NCI-H2107 treated with DMSO at 0.1 percent for 48 hours (cell line): ENCODE measurements around the gene HDAC4.
A peak's percentile ranks its signal among the peaks of the same experiment; 100 is the strongest.

ENCODE experiments used
- DNase-seq: peaks from one replicate; lab custom pipeline; 2025; ENCODE audit not compliant: unreplicated experiment; lab: John Stamatoyannopoulos, UW

Gene HDAC4

GRCh38 chr2:239329972-239330572 is 70.7 kb downstream of the HDAC4 start:
- no peak for DNase-seq

- DNase-seq = no peak
Measured at GRCh38 chr2:239329284-239329971, 71.4 kb downstream of the HDAC4 start.

DNA sequence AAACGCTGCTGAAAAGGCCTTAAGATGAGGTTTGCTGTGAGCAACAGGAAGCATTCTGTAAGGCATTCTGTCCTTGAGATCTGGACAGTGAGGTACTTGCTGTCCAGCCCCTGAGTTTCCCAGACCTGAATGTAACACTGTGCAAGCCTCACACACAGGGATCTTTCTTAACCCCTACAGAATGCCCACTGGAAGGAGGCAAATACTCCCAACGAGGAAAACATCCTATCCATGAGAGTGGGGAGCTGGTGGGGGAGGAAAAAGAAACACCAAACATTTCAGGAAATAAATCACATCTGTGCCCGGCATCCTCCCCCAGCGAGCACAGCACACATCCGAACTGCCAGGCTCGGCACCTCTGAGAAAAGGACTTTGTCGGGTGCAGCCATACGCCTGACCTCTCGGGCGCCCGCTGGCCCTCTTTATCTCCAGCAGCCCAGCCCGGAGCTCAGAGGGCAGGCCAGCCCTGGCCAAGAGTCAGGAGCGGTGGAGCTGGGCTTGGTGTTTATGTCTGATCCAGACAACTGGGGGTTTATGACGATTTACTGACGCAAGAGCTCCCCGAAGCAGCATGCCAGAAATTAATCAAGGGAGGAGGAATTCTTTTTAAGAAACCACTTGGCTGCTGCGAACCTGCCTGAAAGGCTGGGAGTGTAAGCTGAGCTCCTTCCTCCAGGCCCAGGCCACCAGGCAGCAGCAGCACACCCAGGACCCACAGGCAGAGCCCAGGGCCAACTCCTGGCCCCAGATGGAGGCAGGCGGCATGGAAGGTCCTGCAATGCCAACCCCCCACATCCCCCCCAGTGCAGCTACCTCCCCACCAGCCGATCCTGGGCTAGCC is 72.2 kb downstream of the HDAC4 start:
- peak; percentile 43 for DNase-seq

- DNase-seq = no peak
Measured at GRCh38 chr2:239327536-239328350, 73.1 kb downstream of the HDAC4 start.

DNA sequence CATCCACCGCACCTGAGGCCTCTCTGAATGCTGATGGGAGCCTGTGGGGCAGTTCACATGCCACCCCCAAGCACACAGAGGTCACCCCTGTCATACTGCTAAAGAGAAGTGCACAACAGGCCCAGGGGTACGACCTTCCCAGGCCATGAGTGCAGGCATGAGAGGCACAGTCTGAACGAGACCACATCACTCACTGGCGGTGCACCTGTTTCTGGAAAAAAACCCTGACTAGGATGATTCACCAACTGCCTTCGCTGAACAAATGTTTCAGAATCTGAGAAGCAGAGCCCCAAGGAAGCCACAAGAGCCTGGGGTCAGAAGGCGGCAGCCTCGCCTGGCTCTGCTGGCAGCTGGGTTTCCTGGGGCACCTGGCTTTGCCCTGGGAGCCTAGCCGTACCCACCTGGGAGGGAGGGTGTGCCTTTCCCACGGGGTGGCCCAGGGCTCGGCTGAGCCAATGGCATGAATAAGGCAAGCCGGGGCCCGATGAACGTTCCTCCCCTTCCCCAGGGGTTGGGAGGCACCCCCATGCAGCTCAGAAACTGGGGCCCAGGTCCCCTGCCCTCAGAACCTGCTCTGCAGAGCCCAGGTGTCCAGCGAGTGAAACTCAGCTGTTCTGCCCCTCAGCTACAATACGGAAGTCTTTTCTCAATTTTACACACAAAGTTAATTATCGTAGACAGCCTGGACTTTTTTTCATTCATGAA is 73.8 kb downstream of the HDAC4 start:
- peak; percentile 19 for DNase-seq

DNA sequence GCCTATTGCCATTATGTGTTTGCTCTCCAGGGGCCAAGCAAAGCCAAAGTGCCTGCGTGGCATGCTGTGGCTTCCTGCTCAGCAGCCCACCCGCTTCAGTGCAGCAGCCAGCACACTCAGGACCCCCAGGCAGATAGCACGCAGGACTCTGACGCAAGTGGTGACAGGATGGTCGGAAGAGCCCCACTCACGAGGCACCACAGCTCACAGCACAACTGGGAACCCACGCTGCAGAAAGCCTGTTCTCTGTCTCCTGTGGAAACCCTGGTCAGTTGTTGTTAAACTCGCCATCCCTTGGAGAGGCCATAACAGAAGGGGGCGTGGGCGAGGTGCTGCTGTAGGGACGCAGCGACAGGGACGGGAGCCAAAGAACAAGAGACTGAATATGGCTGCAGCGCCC is 76.4 kb downstream of the HDAC4 start:
- no peak for DNase-seq

DNA sequence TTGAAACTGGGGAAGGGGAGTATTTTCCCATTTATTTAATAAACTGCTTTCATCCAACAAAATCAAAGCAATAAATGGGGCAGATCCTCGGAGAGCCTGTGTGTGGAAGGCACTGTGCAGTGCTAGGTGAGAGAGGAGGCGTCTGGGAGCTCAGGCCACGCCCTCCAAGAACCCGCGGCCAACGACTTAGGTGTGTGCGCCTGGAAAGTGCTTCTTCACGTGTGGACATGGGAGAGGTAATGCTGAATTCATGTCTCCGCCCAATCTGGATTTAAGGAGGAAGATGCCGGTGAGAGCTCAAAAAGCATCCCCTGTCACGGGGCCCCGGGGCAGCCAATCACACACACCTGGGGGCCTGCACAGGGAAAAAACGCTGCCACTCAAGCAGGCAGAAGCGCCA is 77.4 kb downstream of the HDAC4 start:
- DNase-seq = no peak

GRCh38 chr2:239322416-239323086 is 78.3 kb downstream of the HDAC4 start:
- no peak for DNase-seq

DNA sequence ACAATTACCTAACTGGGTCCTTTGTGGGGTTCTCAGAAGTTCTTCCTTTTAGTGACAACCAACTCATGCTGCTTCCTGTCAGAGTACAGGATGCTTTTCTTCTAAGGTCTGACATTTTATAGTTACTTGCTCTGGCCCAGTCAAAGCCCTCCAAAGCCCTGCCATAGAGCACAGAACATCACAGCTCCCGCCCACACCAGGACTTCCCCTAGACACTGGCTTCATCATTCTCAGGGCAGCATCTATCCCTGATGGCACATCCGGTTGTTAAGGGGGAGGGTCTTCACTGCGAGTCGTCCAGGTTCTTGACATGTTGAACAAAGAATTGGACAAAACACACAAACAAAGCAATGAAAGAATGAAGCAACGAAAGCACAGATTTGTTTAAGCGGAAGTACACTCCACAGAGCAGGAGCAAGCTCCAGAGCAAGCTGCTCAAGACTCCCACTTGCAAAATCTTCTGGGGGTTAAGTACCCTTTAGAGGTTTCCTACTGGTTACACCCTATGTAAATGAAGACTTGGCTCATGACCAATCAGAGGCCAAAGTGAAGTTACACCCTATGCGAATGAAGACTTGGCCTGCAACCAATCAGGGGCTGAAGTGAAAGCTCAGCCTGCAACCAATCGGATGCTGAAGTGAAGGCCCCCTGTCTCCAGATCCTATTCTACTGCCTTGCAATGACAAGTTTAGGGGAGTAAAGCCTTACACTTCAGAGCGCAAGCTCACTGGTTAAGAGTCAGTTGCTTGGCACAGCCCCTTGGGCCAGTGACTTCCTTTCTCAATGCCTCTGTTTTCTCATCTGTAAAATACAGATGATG is 79.0 kb downstream of the HDAC4 start:
- no peak for DNase-seq

- DNase-seq = no peak
Measured at GRCh38 chr2:239318790-239319661, 81.8 kb downstream of the HDAC4 start.

GRCh38 chr2:239318151-239318611 is 82.6 kb downstream of the HDAC4 start:
- DNase-seq = no peak

DNA sequence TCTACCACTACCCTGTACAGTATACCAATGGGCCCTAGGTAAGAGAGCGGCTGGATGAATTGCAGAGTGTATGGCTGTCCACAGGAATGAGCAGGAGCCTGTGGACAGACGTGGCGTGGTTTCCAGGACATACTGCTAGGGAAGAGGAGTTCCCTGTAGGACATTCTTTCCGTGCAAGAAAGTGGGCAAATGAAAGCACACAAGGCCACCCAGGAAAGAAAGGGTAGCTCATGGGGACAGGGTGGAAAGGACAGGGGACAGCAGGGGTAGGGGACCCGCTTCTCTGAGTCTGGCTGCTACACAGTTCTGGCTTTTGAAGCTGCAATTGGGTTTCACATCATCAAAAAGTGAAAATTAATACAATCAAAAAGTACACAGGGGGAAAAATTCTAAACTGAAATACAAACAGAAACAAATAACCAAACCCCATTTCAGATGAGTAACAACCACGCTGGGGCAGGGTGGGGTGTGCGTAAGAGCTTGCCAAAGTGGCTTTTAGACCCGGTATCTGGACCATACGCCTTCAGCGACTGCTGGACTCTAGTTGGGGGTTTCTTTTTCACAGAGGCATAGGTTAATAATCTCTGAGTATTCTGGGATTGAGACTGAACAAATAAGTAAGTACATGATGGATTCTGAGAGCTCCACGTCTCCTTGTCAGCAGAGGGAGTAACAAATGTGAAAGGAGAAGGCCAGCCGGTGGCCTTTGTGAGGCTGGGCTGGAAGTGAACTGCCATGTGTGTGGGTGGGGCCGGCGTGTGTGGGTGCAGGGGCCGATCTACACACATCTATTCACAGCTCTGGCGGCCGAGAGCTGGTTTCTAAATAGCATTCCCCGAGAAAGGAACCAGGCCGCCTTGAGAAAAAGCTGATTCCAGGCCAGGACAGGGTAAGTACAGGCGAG is 84.0 kb downstream of the HDAC4 start:
- no peak for DNase-seq

GRCh38 chr2:239315308-239315707 is 85.5 kb downstream of the HDAC4 start:
- no peak for DNase-seq

GRCh38 chr2:239313776-239314175 is 87.0 kb downstream of the HDAC4 start:
- no peak for DNase-seq

DNA sequence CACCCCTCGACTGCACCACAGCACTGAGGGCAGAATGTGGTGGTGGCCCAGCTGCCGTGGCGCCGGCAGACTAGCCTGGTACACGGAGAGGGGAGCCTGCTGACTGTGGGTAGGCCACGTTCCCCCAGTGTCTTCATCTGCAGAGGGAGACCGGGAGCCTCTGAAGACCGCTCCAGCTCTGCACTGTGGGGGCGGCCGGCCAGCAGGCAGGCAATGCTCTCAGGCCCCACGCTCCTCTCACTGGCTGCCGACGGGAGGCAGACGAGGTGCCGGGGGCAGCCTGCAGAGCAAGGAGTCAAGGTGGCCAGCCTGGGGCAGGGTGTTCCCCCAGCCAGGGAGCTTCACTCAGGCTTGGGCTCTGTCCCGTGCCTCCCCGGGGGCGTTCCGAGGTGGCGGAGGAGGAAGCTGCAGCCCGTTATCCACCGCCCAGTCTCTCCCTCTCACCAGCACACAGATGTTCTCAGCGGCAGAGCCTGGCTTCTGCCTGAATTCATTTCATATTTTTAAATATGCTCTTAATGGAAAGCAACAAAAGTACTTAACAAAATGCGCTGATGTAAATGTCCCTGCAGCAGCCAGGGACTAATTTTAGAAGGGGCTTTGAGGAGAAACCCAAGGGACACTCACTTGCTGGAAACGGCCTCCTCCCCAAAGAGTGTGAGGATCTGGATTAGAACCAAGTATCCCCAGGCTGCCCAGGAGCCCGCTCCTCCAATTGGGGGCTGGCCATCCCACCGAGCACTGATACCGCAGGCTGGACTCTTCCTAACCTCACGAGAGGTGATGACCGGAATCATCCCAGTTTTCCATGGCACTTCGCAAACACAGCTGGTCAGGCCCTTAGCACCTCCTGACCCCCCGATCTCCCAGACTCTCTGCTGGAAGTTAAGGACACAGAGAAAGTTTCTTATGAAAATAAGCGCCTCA is 87.8 kb downstream of the HDAC4 start:
- no peak for DNase-seq

GRCh38 chr2:239312081-239312511 is 88.7 kb downstream of the HDAC4 start:
- DNase-seq = no peak
